PC-9 (cell line): Measurements from ENCODE around the gene PDE1C.

ENCODE experiments used
- EZH2 ChIP-seq: fragments of 200-600 bp; sonication (generic); IDR thresholded peaks from 2 replicates; pipeline ENCODE4 v1.8.0; 2017; ENCODE audit warnings: antibody characterized with exemption, low read depth
- TF ChIP-seq, protein P1 (sequence below): fragments of 200-600 bp; sonication (generic); conservative IDR thresholded peaks from 2 replicates; pipeline ENCODE4 v1.6.1; 2017; ENCODE audit warnings: mixed run types, antibody characterized with exemption, mild to moderate bottlenecking, moderate library complexity

DNA sequence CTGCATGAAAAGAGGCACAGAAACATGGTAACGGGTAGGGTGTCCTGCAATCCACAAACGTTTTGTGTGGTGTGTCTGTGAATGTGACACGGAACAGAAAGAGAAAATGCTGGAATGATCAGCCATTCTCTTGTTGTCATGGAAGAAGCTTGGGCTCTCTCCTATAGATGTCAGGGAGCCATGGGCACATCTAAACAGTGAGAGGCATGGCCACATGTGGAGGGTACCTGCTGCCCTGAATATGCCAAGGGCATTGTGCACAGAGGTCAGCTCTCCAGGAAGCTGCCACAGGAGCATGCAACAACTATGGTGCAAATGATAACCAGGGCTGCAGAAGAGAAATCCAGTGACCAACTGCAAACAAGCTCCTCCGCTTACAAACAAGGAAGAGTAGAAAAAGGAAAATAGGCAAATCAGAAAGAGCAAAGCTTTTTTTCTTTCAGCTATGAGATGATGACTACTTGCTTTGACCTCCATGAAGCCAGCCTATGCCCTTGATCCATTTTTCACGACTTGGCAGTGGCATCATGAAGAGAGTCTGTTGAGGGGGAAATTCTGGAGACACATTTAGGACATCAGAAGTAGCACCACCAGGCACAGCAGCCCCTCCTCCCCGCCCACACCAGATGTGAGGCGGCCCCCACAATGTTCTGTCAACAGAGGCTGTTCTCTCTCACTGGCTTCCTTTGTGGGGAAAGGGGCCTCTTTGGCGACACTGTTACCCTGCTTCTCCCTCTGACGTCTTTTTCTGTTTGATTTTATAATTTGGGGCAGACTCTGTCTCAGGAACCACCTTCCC lies 4.8 kb upstream of the PDE1C start:
- TF ChIP-seq, protein P1, sequence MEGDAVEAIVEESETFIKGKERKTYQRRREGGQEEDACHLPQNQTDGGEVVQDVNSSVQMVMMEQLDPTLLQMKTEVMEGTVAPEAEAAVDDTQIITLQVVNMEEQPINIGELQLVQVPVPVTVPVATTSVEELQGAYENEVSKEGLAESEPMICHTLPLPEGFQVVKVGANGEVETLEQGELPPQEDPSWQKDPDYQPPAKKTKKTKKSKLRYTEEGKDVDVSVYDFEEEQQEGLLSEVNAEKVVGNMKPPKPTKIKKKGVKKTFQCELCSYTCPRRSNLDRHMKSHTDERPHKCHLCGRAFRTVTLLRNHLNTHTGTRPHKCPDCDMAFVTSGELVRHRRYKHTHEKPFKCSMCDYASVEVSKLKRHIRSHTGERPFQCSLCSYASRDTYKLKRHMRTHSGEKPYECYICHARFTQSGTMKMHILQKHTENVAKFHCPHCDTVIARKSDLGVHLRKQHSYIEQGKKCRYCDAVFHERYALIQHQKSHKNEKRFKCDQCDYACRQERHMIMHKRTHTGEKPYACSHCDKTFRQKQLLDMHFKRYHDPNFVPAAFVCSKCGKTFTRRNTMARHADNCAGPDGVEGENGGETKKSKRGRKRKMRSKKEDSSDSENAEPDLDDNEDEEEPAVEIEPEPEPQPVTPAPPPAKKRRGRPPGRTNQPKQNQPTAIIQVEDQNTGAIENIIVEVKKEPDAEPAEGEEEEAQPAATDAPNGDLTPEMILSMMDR = no peak
- TF ChIP-seq EZH2 = no peak
